ENCODE data around the gene EPC1. TPM values are rescaled to one million over a fixed set of nuclear protein-coding genes. Genes with fewer than 3 reads are reported as not detected.

Gene EPC1
- polyA plus RNA-seq, 1 donor (not counting 4 experiments of a cell fraction or from before 2014, with no cell fraction given), result 34.8 TPM

GRCh38 chr10:32349199-32349585, 2.2 kb upstream of the EPC1 start:
- Histone ChIP-seq H3K9me1 (ENCODE audit: control insufficient read depth, extremely low read depth, insufficient read depth, low read length) (no peaks in the 10 kb centered on the region), H3K27ac (ENCODE audit: control insufficient read depth, insufficient read depth, low read length) (no peak overlapping the region), H3K4me3 (ENCODE audit: control insufficient read depth in 2 of 3, extremely low read depth in 1 of 3, insufficient read depth in 2 of 3, low read depth in 1 of 3, low read length in 3 of 3) (no peak overlapping the region), H3K79me2 (ENCODE audit: control insufficient read depth, insufficient read depth, low read length) (peaks cover 19% of the 10 kb centered on the region), H3K36me3 (ENCODE audit: control insufficient read depth in 2 of 2, extremely low read depth in 1 of 2, insufficient read depth in 2 of 2, low read length in 2 of 2) (peaks cover 0 to under 1% of the 10 kb centered on the region in 2 experiments), H3K27me3 (ENCODE audit: control insufficient read depth, extremely low read depth, insufficient read depth, low read length) (no peaks in the 10 kb centered on the region), H3K9me3 (ENCODE audit: control insufficient read depth, low read depth, low read length) (no peaks in the 10 kb centered on the region), H3K4me2 (ENCODE audit: control insufficient read depth, extremely low read depth, insufficient read depth, low read depth, low read length) (peak overlapping the region; percentile 75), H4K20me1 (ENCODE audit: control insufficient read depth, extremely low read depth, insufficient read depth, low read length) (peaks cover 2% of the 10 kb centered on the region), H2AFZ (ENCODE audit: control insufficient read depth, low read length) (no peak overlapping the region), H3K4me1 (ENCODE audit: control insufficient read depth, extremely low read depth, insufficient read depth, low read length) (peaks cover 28% of the 10 kb centered on the region), H3K9ac (ENCODE audit: control insufficient read depth, extremely low read depth, insufficient read depth, low read length) (no peak overlapping the region)
- dilution Hi-C loops (cut with MboI; ENCODE audit: extremely low pct_ligation_motif_present, low sequenced_read_pairs), result no loop called here
- TF ChIP-seq CTCF (optimal IDR thresholded peaks at IDR 0.05 in 1 of 3, IDR thresholded peaks at IDR 0.05 in 1 of 3, conservative IDR thresholded peaks at IDR 0.05 in 1 of 3; ENCODE audit: extremely low read depth in 1 of 3, insufficient read depth in 2 of 3, low read length in 3 of 3), result no peak
- TF ChIP-seq EZH2 (IDR thresholded peaks at IDR 0.05; ENCODE audit: low read length), result no peak
- DNase-seq (ENCODE audit: low read depth, low spot score) (no peak), FAIRE-seq (no peak)

GRCh38 chr10:32348297-32349198, 1.6 kb upstream of the EPC1 start:
- Histone ChIP-seq H3K4me2 (ENCODE audit: control insufficient read depth, extremely low read depth, insufficient read depth, low read depth, low read length) (peak overlapping the region; percentile 75), H3K36me3 (ENCODE audit: control insufficient read depth in 2 of 2, extremely low read depth in 1 of 2, insufficient read depth in 2 of 2, low read length in 2 of 2) (peaks cover 0 to 3% of the 10 kb centered on the region in 2 experiments), H3K9me1 (ENCODE audit: control insufficient read depth, extremely low read depth, insufficient read depth, low read length) (no peaks in the 10 kb centered on the region), H3K79me2 (ENCODE audit: control insufficient read depth, insufficient read depth, low read length) (peaks cover 25% of the 10 kb centered on the region), H3K27me3 (ENCODE audit: control insufficient read depth, extremely low read depth, insufficient read depth, low read length) (no peaks in the 10 kb centered on the region), H3K4me3 (ENCODE audit: control insufficient read depth in 2 of 3, extremely low read depth in 1 of 3, insufficient read depth in 2 of 3, low read depth in 1 of 3, low read length in 3 of 3) (peak overlapping the region in 2 of 3 experiments; percentile 71 to 88), H3K4me1 (ENCODE audit: control insufficient read depth, extremely low read depth, insufficient read depth, low read length) (peaks cover 28% of the 10 kb centered on the region), H3K9me3 (ENCODE audit: control insufficient read depth, low read depth, low read length) (no peaks in the 10 kb centered on the region), H4K20me1 (ENCODE audit: control insufficient read depth, extremely low read depth, insufficient read depth, low read length) (peaks cover 2% of the 10 kb centered on the region), H3K9ac (ENCODE audit: control insufficient read depth, extremely low read depth, insufficient read depth, low read length) (peak overlapping the region; percentile 45), H2AFZ (ENCODE audit: control insufficient read depth, low read length) (peak overlapping the region; percentile 22), H3K27ac (ENCODE audit: control insufficient read depth, insufficient read depth, low read length) (no peak overlapping the region)
- TF ChIP-seq CTCF (optimal IDR thresholded peaks at IDR 0.05 in 1 of 3, IDR thresholded peaks at IDR 0.05 in 1 of 3, conservative IDR thresholded peaks at IDR 0.05 in 1 of 3; ENCODE audit: extremely low read depth in 1 of 3, insufficient read depth in 2 of 3, low read length in 3 of 3) (no peak), EZH2 (IDR thresholded peaks at IDR 0.05; ENCODE audit: low read length) (no peak)
- FAIRE-seq (no peak), DNase-seq (ENCODE audit: low read depth, low spot score) (no peak)
- dilution Hi-C loops (cut with MboI; ENCODE audit: extremely low pct_ligation_motif_present, low sequenced_read_pairs), result no loop called here
